Ovary (tissue), 3 donors: ENCODE results near the gene PTPRN2.

Experiments used
- CTCF ChIP-seq, 3 donors: fragments of 450-650 bp in 2 of 3; fragments of 200-600 bp in 1 of 3; IDR thresholded peaks; one replicate each; pipeline versions ENCODE4 v1.5.1 to v1.8.0; 2016 to 2022; ENCODE audit warnings: antibody characterized with exemption in 3 of 3, mild to moderate bottlenecking in 1 of 3
- EP300 ChIP-seq: sonication (generic); formaldehyde crosslinking; IDR thresholded peaks from one replicate; pipeline ENCODE4 v1.6.1; 2017; ENCODE audit warnings: antibody characterized with exemption
- POLR2A ChIP-seq: fragments of 450-650 bp; IDR thresholded peaks from one replicate; pipeline ENCODE4 v1.6.1; 2017; ENCODE audit warnings: antibody characterized with exemption, mild to moderate bottlenecking, moderate library complexity
- donor health status: DM: no; HTN: no; CAD: no.

DNA sequence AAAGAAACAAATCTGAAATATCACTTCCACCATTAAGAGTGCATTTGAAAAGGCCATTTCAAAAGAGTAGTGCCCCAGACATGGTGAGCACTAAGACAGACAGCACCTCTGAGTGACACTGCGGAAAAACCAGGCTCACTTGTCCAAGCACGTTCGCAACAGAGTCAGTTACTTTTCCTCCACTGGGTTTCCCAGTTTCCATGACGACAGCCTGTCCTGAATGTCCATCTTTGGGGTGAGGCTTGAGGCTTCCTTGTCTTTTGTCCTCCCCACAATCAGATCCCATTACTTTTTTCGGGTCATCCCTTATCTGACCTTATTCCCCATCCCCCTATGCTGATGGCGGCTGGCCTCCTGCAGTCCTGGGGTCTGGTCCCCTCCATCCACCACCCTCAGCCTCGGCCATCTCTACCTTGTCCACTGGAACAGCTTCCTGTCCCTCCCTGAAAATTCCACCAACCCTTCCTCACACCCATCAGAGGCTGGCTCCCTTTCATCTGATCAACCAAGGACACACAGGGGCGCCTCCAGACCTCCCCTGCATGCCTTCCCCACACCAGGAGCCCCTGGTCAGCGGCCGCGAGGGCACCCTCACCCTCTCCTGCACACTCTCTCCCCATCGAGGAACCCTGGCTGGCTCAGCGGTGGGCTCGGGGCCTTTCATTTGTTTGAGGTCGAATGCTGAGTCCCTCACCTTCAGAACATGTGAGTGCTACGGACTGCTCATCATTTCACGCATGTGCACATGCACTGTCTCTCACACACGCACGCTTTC is 887.2 kb downstream of the PTPRN2 start:
- TF ChIP-seq CTCF (IDR thresholded peaks at IDR 0.05) (no peak), POLR2A (no peak), EP300 (no peak)
